GM12873 (cell line): ENCODE measurements around the gene KYNU.

Experiments
- TF ChIP-seq, protein P1 (sequence below): IDR thresholded peaks from 2 replicates; pipeline ENCODE4 v1.5.1; 2012; ENCODE audit warnings: low read depth, mild to moderate bottlenecking, moderate library complexity, low read length, control low read depth; ENCODE audit not compliant: insufficient read depth; ENCODE audit errors: missing control alignments

The KYNU gene

DNA sequence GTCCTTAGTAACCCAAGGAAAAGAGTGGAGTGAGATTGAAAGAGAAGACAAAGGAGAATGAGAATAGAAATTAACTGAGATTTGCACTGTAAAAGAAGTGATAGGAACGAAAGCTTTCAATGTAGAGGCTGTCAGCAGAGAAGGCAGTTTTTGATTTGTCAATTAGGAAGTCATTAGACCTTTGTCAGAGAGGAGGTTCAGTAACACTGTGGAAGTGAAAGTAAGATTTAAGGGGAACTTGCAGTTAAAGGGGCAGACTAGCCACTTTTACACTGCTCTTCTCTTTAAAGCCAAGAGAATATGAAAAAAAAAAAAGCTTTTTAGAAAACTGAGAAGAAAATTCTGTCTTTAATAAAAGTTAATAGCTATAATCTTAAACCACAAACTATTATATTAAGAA, 11.5 kb upstream of the KYNU start:
- TF ChIP-seq, protein P1, sequence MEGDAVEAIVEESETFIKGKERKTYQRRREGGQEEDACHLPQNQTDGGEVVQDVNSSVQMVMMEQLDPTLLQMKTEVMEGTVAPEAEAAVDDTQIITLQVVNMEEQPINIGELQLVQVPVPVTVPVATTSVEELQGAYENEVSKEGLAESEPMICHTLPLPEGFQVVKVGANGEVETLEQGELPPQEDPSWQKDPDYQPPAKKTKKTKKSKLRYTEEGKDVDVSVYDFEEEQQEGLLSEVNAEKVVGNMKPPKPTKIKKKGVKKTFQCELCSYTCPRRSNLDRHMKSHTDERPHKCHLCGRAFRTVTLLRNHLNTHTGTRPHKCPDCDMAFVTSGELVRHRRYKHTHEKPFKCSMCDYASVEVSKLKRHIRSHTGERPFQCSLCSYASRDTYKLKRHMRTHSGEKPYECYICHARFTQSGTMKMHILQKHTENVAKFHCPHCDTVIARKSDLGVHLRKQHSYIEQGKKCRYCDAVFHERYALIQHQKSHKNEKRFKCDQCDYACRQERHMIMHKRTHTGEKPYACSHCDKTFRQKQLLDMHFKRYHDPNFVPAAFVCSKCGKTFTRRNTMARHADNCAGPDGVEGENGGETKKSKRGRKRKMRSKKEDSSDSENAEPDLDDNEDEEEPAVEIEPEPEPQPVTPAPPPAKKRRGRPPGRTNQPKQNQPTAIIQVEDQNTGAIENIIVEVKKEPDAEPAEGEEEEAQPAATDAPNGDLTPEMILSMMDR: no peak

DNA sequence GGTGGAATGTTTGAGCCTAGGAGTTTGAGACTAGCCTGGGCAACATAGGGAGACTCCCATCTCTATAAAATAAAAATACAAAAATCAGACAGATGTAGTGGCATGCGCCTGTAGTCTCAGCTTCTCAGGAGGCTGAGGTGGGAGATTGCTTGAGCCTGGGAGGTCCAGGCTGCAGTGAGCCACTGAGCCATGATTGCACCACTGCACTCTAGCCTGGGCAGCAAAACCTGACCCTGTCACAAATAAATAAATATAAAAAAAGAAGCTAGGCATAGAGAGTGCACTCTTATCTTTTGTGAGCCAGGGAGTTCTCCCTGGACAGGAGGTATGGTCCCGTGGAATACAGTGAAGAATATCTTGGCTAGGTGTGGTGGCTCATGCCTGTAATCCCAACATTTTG, 11.0 kb upstream of the KYNU start:
- TF ChIP-seq, protein P1: no peak

GRCh38 chr2:142867136-142867535, 10.3 kb upstream of the KYNU start:
- TF ChIP-seq, protein P1: no peak

GRCh38 chr2:142868229-142868762, 9.2 kb upstream of the KYNU start:
- TF ChIP-seq, protein P1: no peak

DNA sequence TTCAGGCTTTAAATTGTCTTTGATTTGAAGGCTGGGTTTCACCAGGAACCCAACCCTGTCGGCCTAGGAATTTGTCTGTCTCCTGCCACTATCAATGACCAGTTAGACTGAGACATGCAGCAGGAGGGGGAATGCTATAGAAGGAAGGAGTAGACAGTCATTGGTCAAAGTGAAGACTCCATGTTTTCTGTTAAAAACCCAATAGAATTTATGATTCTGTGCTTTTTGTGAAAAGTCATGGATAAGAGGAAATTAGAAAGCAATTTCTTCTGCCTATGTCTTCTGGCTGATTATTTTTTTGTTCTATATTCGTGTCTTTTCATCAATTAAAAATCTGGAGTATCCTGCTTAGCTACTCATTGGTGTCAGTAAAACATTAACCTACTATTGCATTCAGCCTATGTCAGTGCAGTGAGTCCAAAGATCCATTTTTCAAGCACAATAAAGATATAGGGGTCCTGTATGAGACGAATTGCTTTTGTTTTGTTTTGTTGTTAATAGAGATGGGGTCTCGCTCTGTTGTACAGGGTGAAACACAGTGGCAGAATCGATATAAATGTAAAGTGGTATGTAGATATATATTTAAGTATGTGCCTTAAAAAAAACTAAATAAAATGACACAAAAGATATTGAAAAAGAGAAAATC, 7.9 kb upstream of the KYNU start:
- TF ChIP-seq, protein P1: no peak

DNA sequence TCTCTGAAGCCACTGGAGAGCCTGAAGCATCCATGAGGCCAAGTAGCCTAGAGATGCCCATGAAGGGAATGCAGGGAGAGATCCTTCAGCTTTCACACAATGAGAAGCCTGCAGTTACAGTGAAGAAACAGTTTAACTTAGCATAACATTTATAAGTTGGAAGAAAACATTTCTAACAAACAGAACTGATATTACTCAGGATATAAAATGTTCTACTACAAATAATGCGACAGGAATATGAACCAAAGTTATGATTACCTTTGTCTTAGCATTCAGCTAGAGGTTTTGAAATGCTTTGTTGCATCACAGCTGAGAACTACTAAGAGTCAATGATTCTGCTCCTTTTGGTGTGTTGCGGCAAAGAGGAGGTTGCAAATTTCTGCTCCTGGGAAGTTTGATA, 6.9 kb upstream of the KYNU start:
- TF ChIP-seq, protein P1: no peak

DNA sequence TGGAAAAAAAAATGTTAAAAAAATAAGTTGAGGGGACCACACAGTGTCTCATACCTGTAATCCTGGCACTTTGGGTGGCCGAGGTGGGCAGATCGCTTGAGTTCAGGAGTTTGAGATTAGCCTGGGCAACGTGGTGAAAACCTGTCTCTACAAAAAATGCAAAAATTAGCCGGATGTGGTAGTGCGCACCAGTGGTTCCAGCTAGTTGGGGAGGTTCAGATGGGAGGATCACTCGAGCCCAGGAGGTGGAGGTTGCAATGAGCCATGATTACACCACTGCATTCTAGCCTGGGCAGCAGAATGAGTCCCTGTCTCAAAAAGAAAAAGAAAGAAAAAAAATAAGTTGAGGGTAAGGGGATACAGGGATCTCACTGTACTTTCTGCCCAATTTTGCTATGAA, 6.1 kb upstream of the KYNU start:
- TF ChIP-seq, protein P1: no peak
